PC-9 (cell line): Measurements from ENCODE around the gene ZBTB11. TPM values are rescaled to one million over a fixed set of nuclear protein-coding genes. Genes with fewer than 3 reads are reported as not detected.
"Not testable (repeated sequence)": the region's sequence is repeated elsewhere in the genome, so short reads cannot be mapped to it uniquely, and the experiment has no call there.

Experiments
- BruUV-seq: library from RNA; stranded (reverse); fragments of 400-500 nt; replicated peaks from 2 replicates; lab custom pipeline; 2021; lab: Mats Ljungman, UMichigan
- CTCF ChIA-PET: fragments of 300-600 bp; sonication (Branson Sonifier 250); formaldehyde crosslinking; loops from one replicate; lab custom pipeline; 2022; ENCODE audit warnings: antibody characterized with exemption; lab: Charles Lee
- POLR2A ChIA-PET: fragments of 300-600 bp; sonication (Branson Sonifier 250); formaldehyde crosslinking; loops from one replicate; lab custom pipeline; 2022; ENCODE audit warnings: antibody characterized with exemption; ENCODE audit not compliant: unreplicated experiment; lab: Charles Lee
- DNase-seq, 2 experiments: peaks; one replicate each; pipeline versions ENCODE4 v3.0.0 to v3.0.0-alpha.2; 2015 to 2022; ENCODE audit warnings: mixed read lengths in 1 of 2
- H2AFZ ChIP-seq: fragments of 200-600 bp; sonication (generic); 2 replicates; pipeline ENCODE4 v1.8.1; 2017; ENCODE audit warnings: antibody characterized with exemption
- H3F3A ChIP-seq: fragments of 200-600 bp; sonication (generic); 2 replicates; pipeline ENCODE4 v1.8.1; 2017; ENCODE audit warnings: antibody characterized with exemption, mild to moderate bottlenecking, low read depth; ENCODE audit not compliant: insufficient read depth
- H3K27ac ChIP-seq: fragments of 200-600 bp; sonication (generic); 2 replicates; pipeline ENCODE4 v1.6.1; 2016; ENCODE audit warnings: mixed run types
- H3K27me3 ChIP-seq: fragments of 200-600 bp; sonication (generic); 2 replicates; pipeline ENCODE4 v1.6.1; 2016; ENCODE audit warnings: low read depth, mixed run types; ENCODE audit not compliant: insufficient read depth
- H3K36me3 ChIP-seq: fragments of 200-600 bp; sonication (generic); 2 replicates; pipeline ENCODE4 v1.6.1; 2016; ENCODE audit warnings: low read depth, mixed run types
- H3K4me1 ChIP-seq: fragments of 200-600 bp; sonication (generic); replicated peaks from 2 replicates; pipeline ENCODE4 v1.6.1; 2016; ENCODE audit warnings: mixed run types; ENCODE audit not compliant: insufficient read depth
- H3K4me2 ChIP-seq: fragments of 200-600 bp; sonication (generic); 2 replicates; pipeline ENCODE4 v1.6.1; 2017; ENCODE audit warnings: mixed run types
- H3K4me3 ChIP-seq: fragments of 200-600 bp; sonication (generic); 2 replicates; pipeline ENCODE4 v1.6.1; 2016; ENCODE audit warnings: mixed run types
- H3K79me2 ChIP-seq: fragments of 200-600 bp; sonication (generic); 2 replicates; pipeline ENCODE4 v1.6.1; 2017; ENCODE audit warnings: low read depth, mixed run types
- H3K9me2 ChIP-seq: fragments of 200-600 bp; sonication (generic); 2 replicates; pipeline ENCODE4 v1.8.1; 2017; ENCODE audit warnings: mild to moderate bottlenecking; ENCODE audit not compliant: insufficient read depth
- H3K9me3 ChIP-seq: fragments of 200-600 bp; sonication (generic); 2 replicates; pipeline ENCODE4 v1.8.1; 2016; ENCODE audit warnings: low read depth; ENCODE audit not compliant: insufficient read depth
- H4K20me1 ChIP-seq: fragments of 200-600 bp; sonication (generic); 2 replicates; pipeline ENCODE4 v1.8.1; 2017; ENCODE audit not compliant: insufficient read depth
- EZH2 ChIP-seq: fragments of 200-600 bp; sonication (generic); IDR thresholded peaks from 2 replicates; pipeline ENCODE4 v1.8.0; 2017; ENCODE audit warnings: antibody characterized with exemption, low read depth
- intact Hi-C: fragments of 100-400 bp; cut with micrococcal nuclease; formaldehyde crosslinking; loops from one replicate; pipeline ENCODE4 v1.10.0; 2022; ENCODE audit not compliant: unreplicated experiment
- total RNA-seq: library from RNA; stranded (reverse); gene quantifications from 2 replicates; pipeline ENCODE4 v1.2.3, GENCODE V29; 2021
- TF ChIP-seq, protein P1 (sequence below): fragments of 200-600 bp; sonication (generic); conservative IDR thresholded peaks from 2 replicates; pipeline ENCODE4 v1.6.1; 2017; ENCODE audit warnings: mixed run types, antibody characterized with exemption, mild to moderate bottlenecking, moderate library complexity

Gene ZBTB11
- total RNA-seq, 1 experiment from 2014 or later = 22.1 TPM

GRCh38 chr3:101611023-101611422 is 65.9 kb downstream of the ZBTB11 start:
- H3K4me1 ChIP-seq = no peaks in the 10 kb centered on the region

GRCh38 chr3:101605398-101605797 is 71.5 kb downstream of the ZBTB11 start:
- H3K79me2 ChIP-seq, H3K9me3 ChIP-seq, H4K20me1 ChIP-seq, H3K27me3 ChIP-seq, H3F3A ChIP-seq, H3K9me2 ChIP-seq, POLR2A ChIA-PET, H3K36me3 ChIP-seq, BruUV-seq, CTCF ChIA-PET, H3K27ac ChIP-seq, intact Hi-C loops, H3K4me2 ChIP-seq, DNase-seq, H3K4me1 ChIP-seq, H2AFZ ChIP-seq, H3K4me3 ChIP-seq: not testable (repeated sequence)

More at GRCh38 chr3:101611023-101611422, 65.9 kb downstream of the ZBTB11 start:
- ChIA-PET POLR2A (interaction anchor here (0.8 kb wide), 1 partner anchor 37 kb away, joined by 6 read pairs; no protein-coding TSS in a partner anchor), CTCF (no interaction called here)
- Histone ChIP-seq H3K79me2 (no peaks in the 10 kb centered on the region), H3K27me3 (no peaks in the 10 kb centered on the region), H3K36me3 (no peaks in the 10 kb centered on the region), H3K27ac (no peak overlapping the region), H3K9me2 (no peaks in the 10 kb centered on the region), H3F3A (peaks cover under 1% of the 10 kb centered on the region; the same call in 1 of the 2 replicates), H4K20me1 (no peaks in the 10 kb centered on the region), H2AFZ (no peak overlapping the region), H3K4me3 (no peak overlapping the region), H3K9me3 (no peaks in the 10 kb centered on the region), H3K4me2 (no peak overlapping the region)
- intact Hi-C loops = no loop called here
- TF ChIP-seq EZH2 = no peak
- TF ChIP-seq, protein P1, sequence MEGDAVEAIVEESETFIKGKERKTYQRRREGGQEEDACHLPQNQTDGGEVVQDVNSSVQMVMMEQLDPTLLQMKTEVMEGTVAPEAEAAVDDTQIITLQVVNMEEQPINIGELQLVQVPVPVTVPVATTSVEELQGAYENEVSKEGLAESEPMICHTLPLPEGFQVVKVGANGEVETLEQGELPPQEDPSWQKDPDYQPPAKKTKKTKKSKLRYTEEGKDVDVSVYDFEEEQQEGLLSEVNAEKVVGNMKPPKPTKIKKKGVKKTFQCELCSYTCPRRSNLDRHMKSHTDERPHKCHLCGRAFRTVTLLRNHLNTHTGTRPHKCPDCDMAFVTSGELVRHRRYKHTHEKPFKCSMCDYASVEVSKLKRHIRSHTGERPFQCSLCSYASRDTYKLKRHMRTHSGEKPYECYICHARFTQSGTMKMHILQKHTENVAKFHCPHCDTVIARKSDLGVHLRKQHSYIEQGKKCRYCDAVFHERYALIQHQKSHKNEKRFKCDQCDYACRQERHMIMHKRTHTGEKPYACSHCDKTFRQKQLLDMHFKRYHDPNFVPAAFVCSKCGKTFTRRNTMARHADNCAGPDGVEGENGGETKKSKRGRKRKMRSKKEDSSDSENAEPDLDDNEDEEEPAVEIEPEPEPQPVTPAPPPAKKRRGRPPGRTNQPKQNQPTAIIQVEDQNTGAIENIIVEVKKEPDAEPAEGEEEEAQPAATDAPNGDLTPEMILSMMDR = no peak
- no TSS peak for BruUV-seq
- no peak for DNase-seq

GRCh38 chr3:101603184-101603583 is 73.7 kb downstream of the ZBTB11 start:
- no peaks in the 10 kb centered on the region for H3K9me2 ChIP-seq
- no peak for TF ChIP-seq EZH2
- TF ChIP-seq, protein P1 = no peak
- no peaks in the 10 kb centered on the region for H3K36me3 ChIP-seq
- peaks cover 10% of the 10 kb centered on the region for H3F3A ChIP-seq
- H3K27me3 ChIP-seq = no peaks in the 10 kb centered on the region
- no peak overlapping the region for H3K4me3 ChIP-seq
- BruUV-seq = no TSS peak
- H3K27ac ChIP-seq = no peak overlapping the region
- DNase-seq = no peak
- peaks cover 6% of the 10 kb centered on the region; the same call in 1 of the 2 replicates for H3K4me1 ChIP-seq
- H3K9me3 ChIP-seq = no peaks in the 10 kb centered on the region
- H2AFZ ChIP-seq = no peak overlapping the region
- no peaks in the 10 kb centered on the region for H3K79me2 ChIP-seq
- ChIA-PET POLR2A (no interaction called here), CTCF (no interaction called here)
- intact Hi-C loops = no loop called here
- no peaks in the 10 kb centered on the region for H4K20me1 ChIP-seq
- no peak overlapping the region for H3K4me2 ChIP-seq

GRCh38 chr3:101602731-101603130 is 74.2 kb downstream of the ZBTB11 start:
- H3K4me2 ChIP-seq = no peak overlapping the region
- H3F3A ChIP-seq = peaks cover 14% of the 10 kb centered on the region
- no peaks in the 10 kb centered on the region for H4K20me1 ChIP-seq
- H3K4me3 ChIP-seq = no peak overlapping the region
- BruUV-seq = no TSS peak
- ChIA-PET CTCF (no interaction called here), POLR2A (no interaction called here)
- no peaks in the 10 kb centered on the region for H3K9me3 ChIP-seq
- TF ChIP-seq, protein P1 = no peak
- TF ChIP-seq EZH2 = no peak
- H2AFZ ChIP-seq = no peak overlapping the region
- H3K79me2 ChIP-seq = no peaks in the 10 kb centered on the region
- H3K27ac ChIP-seq = peak overlapping the region; percentile 52
- peaks cover 6% of the 10 kb centered on the region; the same call in 1 of the 2 replicates for H3K4me1 ChIP-seq
- DNase-seq = no peak
- H3K27me3 ChIP-seq = no peaks in the 10 kb centered on the region
- intact Hi-C loops = no loop called here
- no peaks in the 10 kb centered on the region for H3K9me2 ChIP-seq
- H3K36me3 ChIP-seq = no peaks in the 10 kb centered on the region
